ENCODE data around the gene WDFY2.
"Not testable (repeated sequence)": the region's sequence is repeated elsewhere in the genome, so short reads cannot be mapped to it uniquely, and the experiment has no call there.

Gene WDFY2

GRCh38 chr13:51645761-51646670 lies 61.8 kb downstream of the WDFY2 start:
- TF ChIP-seq CTCF (IDR thresholded peaks at IDR 0.05; ENCODE audit: low read length, missing control alignments), result no peak
- no peak overlapping the region for H3K4me3 ChIP-seq (replicated peaks; ENCODE audit: low read depth, low read length)
- DNase-seq (ENCODE audit: low read depth), result no peak

- H3K4me3 ChIP-seq (replicated peaks; ENCODE audit: low read depth, low read length), result no peak overlapping the region
- DNase-seq (ENCODE audit: low read depth), result no peak
- no peak for TF ChIP-seq CTCF (IDR thresholded peaks at IDR 0.05; ENCODE audit: low read length, missing control alignments)
Observed at GRCh38 chr13:51647067-51647466, 62.8 kb downstream of the WDFY2 start.

- DNase-seq (ENCODE audit: low read depth); H3K4me3 ChIP-seq (replicated peaks; ENCODE audit: low read depth, low read length): not testable (repeated sequence)
Observed at GRCh38 chr13:51652193-51652592, 67.9 kb downstream of the WDFY2 start.

GRCh38 chr13:51659276-51660127 lies 75.2 kb downstream of the WDFY2 start:
- no peak for DNase-seq (ENCODE audit: low read depth)
- no peak for TF ChIP-seq CTCF (IDR thresholded peaks at IDR 0.05; ENCODE audit: low read length, missing control alignments)
- no peak overlapping the region for H3K4me3 ChIP-seq (replicated peaks; ENCODE audit: low read depth, low read length)

- no peak for TF ChIP-seq CTCF (IDR thresholded peaks at IDR 0.05; ENCODE audit: low read length, missing control alignments)
- no peak for DNase-seq (ENCODE audit: low read depth)
- H3K4me3 ChIP-seq (replicated peaks; ENCODE audit: low read depth, low read length), result no peak overlapping the region
Observed at GRCh38 chr13:51660813-51661212, 76.6 kb downstream of the WDFY2 start.

- no peak for DNase-seq (ENCODE audit: low read depth)
- no peak for TF ChIP-seq CTCF (IDR thresholded peaks at IDR 0.05; ENCODE audit: low read length, missing control alignments)
- no peak overlapping the region for H3K4me3 ChIP-seq (replicated peaks; ENCODE audit: low read depth, low read length)
Observed at GRCh38 chr13:51663973-51664957, 80.0 kb downstream of the WDFY2 start.

Measured in fibroblast of pulmonary artery (primary cell).